Panc1 (cell line): ENCODE data around the gene LSMEM2.

Experiments
- POLR2AphosphoS5 ChIP-seq: IDR thresholded peaks from 2 replicates; pipeline ENCODE4 v1.6.1; 2012; ENCODE audit warnings: mild to moderate bottlenecking, low read depth, low read length, moderate library complexity
- SIN3A ChIP-seq: IDR thresholded peaks from 2 replicates; pipeline ENCODE4 v1.6.1; 2012; ENCODE audit warnings: low read depth, mild to moderate bottlenecking, low read length, moderate library complexity, borderline replicate concordance; ENCODE audit not compliant: insufficient read depth
- TCF7L2 ChIP-seq: IDR thresholded peaks from 2 replicates; pipeline ENCODE4 v1.6.1; 2011; ENCODE audit warnings: mild to moderate bottlenecking, low read depth, low read length, inconsistent platforms
- TF ChIP-seq, protein P1 (sequence below): fragments of 450-650 bp; IDR thresholded peaks from 2 replicates; pipeline ENCODE4 v1.5.1; 2017; ENCODE audit warnings: mild to moderate bottlenecking
- TF ChIP-seq, protein P2 (sequence below), 2 experiments: IDR thresholded peaks; 2 replicates each; pipeline ENCODE4 v1.6.1; 2011 to 2012; ENCODE audit warnings: low read depth in 2 of 2, control low read depth in 1 of 2, low read length in 1 of 2, mild to moderate bottlenecking in 1 of 2, moderate library complexity in 1 of 2; ENCODE audit not compliant: insufficient read depth in 1 of 2

DNA sequence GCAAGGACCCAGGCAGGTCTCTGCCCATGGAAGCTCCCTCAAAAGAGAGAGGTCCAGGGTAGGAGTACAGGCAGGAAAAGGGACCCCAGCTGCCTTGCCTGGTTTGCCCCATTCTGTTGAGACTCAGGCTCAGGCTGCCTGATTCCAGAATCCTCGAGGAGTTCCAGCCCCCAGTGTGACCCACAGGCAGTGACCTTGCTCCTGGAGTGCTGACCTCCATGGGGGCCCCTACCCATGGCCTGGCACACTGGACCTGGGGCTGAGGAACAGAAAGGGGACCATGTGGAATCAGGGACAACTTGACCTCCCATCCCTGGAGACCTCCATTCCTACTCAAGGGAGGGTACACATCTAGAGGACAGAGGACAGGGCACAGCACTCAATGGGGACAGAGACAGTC lies 13.3 kb upstream of the LSMEM2 start:
- TF ChIP-seq, protein P1, sequence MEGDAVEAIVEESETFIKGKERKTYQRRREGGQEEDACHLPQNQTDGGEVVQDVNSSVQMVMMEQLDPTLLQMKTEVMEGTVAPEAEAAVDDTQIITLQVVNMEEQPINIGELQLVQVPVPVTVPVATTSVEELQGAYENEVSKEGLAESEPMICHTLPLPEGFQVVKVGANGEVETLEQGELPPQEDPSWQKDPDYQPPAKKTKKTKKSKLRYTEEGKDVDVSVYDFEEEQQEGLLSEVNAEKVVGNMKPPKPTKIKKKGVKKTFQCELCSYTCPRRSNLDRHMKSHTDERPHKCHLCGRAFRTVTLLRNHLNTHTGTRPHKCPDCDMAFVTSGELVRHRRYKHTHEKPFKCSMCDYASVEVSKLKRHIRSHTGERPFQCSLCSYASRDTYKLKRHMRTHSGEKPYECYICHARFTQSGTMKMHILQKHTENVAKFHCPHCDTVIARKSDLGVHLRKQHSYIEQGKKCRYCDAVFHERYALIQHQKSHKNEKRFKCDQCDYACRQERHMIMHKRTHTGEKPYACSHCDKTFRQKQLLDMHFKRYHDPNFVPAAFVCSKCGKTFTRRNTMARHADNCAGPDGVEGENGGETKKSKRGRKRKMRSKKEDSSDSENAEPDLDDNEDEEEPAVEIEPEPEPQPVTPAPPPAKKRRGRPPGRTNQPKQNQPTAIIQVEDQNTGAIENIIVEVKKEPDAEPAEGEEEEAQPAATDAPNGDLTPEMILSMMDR: no peak
- TF ChIP-seq POLR2AphosphoS5 (no peak), SIN3A (no peak), TCF7L2 (no peak)
- TF ChIP-seq, protein P2, sequence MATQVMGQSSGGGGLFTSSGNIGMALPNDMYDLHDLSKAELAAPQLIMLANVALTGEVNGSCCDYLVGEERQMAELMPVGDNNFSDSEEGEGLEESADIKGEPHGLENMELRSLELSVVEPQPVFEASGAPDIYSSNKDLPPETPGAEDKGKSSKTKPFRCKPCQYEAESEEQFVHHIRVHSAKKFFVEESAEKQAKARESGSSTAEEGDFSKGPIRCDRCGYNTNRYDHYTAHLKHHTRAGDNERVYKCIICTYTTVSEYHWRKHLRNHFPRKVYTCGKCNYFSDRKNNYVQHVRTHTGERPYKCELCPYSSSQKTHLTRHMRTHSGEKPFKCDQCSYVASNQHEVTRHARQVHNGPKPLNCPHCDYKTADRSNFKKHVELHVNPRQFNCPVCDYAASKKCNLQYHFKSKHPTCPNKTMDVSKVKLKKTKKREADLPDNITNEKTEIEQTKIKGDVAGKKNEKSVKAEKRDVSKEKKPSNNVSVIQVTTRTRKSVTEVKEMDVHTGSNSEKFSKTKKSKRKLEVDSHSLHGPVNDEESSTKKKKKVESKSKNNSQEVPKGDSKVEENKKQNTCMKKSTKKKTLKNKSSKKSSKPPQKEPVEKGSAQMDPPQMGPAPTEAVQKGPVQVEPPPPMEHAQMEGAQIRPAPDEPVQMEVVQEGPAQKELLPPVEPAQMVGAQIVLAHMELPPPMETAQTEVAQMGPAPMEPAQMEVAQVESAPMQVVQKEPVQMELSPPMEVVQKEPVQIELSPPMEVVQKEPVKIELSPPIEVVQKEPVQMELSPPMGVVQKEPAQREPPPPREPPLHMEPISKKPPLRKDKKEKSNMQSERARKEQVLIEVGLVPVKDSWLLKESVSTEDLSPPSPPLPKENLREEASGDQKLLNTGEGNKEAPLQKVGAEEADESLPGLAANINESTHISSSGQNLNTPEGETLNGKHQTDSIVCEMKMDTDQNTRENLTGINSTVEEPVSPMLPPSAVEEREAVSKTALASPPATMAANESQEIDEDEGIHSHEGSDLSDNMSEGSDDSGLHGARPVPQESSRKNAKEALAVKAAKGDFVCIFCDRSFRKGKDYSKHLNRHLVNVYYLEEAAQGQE (IDR thresholded peaks at IDR 0.05; ENCODE audit: insufficient read depth in 1 of 2, low read depth in 2 of 2, low read length in 1 of 2): no peak
